Measurements from ENCODE around the gene MYO3A.
"Not testable (repeated sequence)": the region's sequence is repeated elsewhere in the genome, so short reads cannot be mapped to it uniquely, and the experiment has no call there.

MYO3A gene

DNA sequence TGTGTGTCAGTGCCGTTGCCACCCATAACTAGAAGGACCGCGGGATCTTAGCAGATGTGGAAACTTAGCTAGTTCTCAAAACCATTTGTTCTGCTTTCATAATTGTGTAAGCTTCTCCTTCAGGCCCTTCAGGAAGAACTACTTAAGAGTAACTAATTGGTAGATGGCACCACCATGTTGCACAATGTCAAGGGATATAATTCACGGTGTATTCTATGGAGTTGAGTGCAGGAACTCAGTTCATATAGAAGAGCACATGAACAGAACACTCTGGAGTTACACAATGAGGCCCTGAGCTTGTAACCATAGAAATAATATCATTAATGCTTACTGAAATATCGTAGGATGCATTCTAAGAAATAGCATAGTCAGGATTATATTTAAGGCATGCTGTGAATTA is 156.0 kb downstream of the MYO3A start:
- DNase-seq: no peak

DNA sequence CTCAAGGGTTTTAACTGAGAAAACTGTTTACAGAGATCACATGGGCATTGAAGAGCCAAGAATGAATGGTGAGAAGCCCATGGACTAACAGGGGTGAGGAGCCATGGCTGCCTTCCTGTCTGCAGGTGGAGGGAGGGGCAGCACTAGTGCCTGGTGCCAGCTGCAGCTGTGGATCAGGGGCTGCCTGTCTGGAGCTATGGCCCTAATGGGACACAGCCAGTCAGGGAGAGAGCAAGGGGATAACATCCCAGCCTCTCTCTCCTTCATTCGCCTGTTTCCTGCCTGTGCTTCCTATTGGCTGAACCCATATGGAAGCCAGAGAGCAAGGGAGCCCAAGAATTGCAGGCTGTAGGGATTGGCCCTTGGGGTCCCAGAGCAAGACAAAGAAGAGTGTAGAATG is 156.7 kb downstream of the MYO3A start:
- no peak for DNase-seq

DNA sequence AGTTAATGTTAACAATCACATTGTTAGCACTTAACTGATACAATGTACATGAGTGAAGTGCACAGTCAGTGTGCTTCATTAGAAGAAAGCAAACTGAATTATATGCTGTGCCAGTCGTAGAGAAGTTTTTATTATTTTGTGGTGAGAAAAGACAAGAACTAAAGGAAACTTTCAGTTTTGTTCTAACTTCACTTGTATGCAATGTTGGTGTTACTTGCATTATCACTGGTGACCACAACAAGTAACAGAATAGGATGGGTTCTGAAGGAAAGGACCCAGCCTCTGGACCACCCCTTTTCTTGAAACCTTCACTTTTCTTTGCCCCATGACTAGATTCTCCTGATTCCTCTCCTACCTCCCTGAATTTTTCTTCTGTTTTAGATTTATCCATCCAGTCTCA is 159.2 kb downstream of the MYO3A start:
- no peak for DNase-seq

- DNase-seq: no peak
Observed at GRCh38 chr10:26095781-26096180, 161.8 kb downstream of the MYO3A start.

- DNase-seq: not testable (repeated sequence)
Observed at GRCh38 chr10:26097549-26097948, 163.5 kb downstream of the MYO3A start.

GRCh38 chr10:26112532-26112931 is 178.5 kb downstream of the MYO3A start:
- DNase-seq: no peak

- DNase-seq: no peak
Observed at GRCh38 chr10:26138613-26139012, 204.6 kb downstream of the MYO3A start.

DNA sequence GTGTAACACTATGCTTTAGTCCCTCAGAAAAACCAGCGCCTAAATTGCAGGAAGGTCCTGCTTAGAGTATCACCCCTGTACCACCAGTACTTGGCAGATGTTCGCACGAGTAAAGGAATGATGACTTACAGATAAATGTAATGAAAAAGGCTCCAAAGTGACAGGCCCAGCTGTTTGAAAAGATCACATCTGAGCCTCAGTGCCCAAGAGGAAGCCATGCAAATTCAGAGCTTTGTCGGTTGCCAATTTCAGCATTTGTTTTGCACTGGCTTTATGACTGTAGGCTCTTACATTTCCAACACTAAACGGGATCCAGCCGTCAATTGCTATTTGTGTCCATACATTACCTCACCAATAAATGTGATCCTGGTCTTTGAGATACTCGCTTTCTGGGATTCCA is 222.0 kb downstream of the MYO3A start:
- DNase-seq: no peak

DNA sequence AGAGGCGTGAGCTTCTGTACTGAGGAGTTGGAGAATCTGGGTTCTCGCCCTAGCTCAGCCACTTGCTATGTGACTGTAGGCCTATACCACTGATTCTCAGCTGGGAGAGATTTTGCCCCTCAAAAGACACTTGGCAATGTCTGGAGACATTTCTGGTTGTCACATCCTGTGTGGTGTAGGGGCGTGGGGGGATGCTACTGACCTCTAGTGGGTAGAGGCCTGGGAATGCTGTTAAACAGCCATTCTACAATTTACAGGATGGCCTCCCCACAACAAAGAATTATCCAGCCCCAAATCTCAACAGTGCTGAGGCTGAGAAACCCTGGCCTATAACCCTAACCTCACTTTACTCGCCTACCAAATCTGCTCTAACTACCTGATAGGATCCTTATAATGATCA is 223.7 kb downstream of the MYO3A start:
- no peak for DNase-seq

DNA sequence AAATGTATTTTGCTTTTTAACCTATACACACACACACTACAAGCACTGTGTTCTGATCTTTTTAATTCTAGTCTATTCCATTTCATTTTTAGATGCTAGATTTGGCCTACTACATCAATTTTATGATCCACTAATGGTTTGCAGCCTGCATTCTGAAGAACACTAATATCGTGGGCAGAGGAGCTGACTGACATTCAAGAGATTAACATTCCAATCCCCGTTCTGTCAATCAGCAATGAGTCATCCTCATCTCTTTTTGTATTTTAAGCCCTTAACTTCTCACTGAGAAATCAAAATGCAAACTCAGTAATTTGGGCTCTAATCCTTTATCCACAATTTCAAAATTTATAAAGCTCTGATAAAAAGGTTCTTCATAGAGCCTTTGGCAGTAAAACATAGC is 235.4 kb downstream of the MYO3A start:
- no peak for DNase-seq

GRCh38 chr10:26172131-26172530 is 238.1 kb downstream of the MYO3A start:
- DNase-seq: no peak

DNA sequence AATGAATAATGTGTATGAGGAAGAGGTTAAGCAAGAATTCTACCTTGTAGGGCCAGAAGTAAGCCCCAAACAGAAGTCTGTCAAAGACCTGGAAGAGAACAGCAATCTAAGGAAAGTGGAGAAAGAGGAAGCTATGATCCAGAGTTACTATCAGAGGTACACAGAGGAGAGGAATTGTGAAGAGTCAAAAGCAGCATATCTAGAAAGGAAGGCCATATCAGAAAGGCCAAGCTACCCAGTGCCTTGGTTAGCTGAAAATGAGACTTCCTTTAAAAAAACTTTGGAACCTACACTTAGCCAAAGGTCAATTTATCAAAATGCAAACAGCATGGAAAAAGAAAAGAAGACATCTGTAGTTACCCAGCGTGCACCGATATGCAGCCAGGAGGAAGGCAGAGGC is 239.8 kb downstream of the MYO3A start:
- DNase-seq: no peak

- DNase-seq: no peak
Observed at GRCh38 chr10:26177341-26177740, 243.3 kb downstream of the MYO3A start.

GRCh38 chr10:26194275-26194674 is 260.2 kb downstream of the MYO3A start:
- DNase-seq: no peak

DNA sequence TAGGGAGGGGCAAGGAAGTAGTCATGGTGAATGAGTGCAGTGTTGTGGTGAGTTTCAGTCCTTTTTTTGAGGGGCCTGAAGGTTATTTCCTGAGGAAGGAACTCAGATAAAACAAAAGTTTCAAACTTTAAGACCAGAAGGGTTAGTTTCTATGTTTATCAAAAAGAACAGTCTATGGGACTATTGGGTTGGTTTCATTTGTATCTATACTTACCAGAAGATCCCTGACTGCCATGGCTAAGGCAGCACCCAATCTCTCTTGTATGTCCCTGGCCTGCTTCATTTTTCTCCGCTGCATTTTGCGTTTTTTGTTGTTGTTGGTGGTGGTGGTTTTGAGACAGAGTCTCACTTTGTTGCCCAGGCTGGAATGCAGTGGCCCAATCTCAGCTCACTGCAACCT is 263.2 kb downstream of the MYO3A start:
- no peak for DNase-seq

DNA sequence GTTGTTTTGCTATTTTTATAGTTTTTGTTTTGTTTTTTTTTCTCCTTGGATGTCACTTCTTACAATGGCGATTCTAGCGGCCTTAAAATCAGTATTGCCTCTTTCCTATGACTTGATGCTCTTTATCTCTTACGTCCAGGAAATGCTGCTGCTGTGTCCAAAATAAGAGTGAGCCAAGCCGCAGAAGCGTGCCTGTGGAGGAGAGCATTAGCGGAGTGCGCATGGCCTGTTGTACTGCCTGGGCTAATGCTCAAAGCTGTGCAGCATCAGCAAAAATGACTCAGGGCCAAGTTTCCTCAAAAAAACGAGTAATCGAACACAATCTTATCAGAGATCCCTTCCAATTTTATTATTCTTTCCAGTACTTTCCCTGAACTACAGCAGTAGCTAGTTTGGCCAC is 264.1 kb downstream of the MYO3A start:
- DNase-seq: no peak

- DNase-seq: no peak
Observed at GRCh38 chr10:26199841-26200240, 265.8 kb downstream of the MYO3A start.

GRCh38 chr10:26205223-26205622 is 271.2 kb downstream of the MYO3A start:
- no peak for DNase-seq

- DNase-seq: no peak
Observed at GRCh38 chr10:26211781-26212444, 277.9 kb downstream of the MYO3A start.

GRCh38 chr10:26212511-26212910 is 278.5 kb downstream of the MYO3A start:
- DNase-seq: no peak

DNA sequence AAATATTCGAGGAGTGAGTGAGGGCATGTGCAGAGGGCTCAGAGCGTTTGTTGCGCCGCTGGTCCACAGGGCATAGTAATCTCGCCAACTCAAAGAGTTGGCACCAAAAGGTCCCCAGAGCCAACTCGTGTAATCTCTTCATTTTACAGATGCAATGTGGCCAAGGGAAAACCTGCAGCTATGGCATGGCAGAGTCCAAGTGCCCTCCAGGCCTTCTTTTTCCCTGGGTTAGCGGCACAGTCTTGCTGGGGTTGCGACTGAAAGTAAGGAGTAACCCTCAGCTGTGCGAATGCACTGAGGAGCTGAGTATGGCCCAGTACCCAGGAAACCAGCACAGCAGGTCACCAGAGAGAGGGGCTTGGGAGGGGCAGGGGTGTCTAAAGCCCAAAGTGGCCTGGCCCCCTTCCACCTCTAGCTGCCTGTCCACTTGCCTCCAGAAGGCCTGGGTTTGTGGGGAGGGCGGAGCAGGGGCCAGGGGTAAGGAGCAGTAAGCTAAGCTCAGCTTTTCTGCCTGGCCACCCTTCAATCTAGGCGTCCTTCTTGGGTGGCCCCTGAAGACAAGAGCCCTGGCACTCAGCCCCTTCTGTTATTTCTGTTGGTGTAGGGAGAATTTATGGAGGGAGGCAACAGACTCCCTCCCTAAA is 279.2 kb downstream of the MYO3A start:
- no peak for DNase-seq

DNA sequence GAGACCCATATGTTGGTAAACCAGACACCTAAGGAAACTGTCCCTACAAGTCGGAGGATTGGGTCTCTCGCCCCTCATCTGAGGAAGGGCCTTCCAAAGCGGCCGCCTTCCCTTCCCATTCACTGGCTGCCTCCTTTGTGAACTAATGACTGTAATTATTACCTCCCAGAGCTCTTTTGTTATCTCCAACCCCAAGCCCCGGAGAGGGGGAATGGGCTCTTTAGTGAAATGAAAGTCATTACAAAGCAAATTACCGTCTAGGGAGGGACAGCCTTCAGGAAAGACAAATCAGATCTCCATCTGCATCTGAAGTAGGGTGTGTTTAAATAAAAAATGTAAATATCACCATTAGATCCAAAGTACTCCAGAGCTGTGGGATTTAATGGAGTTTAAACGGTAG is 280.0 kb downstream of the MYO3A start:
- DNase-seq: no peak

DNA sequence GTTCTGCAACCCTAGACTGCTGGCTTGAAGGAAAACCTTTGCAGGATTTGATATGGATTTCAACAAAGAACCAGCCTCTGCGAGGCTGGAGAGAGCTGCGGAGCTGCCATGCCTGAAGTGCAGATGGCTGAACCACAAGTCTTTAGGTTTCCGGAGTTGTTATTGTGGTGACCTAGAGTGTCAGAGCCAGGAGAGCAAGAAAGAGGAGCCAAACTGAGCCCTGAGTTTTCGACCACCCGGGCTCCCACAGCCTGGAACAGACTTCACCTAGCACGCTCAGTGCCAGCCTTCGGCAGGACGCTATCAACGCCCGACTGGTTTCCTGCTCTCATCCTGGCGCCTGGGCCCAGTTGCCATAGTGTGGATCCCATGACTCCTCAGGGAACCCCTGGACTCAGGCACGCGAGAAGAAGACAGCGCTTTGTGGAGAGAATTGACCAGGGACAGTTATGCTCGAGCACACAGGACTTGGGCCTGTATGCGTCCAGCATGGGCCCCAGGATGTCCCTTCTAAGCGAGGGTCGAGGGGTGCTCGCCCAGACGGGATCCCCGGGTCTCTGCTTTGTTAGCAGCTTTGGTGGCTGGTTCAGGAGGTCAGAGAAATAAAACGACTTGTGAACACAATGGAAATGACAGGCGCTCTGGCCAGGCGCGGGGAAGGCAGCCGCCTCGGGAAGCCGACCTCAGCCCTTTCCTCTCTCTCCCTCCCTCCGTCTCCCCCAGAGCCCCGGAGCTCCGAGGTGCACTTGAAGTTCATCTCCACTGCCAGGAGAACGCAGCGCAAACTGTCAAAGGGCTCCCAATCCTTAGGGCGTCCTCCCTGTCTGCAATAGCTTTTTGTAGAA is 280.7 kb downstream of the MYO3A start:
- no peak for DNase-seq

DNA sequence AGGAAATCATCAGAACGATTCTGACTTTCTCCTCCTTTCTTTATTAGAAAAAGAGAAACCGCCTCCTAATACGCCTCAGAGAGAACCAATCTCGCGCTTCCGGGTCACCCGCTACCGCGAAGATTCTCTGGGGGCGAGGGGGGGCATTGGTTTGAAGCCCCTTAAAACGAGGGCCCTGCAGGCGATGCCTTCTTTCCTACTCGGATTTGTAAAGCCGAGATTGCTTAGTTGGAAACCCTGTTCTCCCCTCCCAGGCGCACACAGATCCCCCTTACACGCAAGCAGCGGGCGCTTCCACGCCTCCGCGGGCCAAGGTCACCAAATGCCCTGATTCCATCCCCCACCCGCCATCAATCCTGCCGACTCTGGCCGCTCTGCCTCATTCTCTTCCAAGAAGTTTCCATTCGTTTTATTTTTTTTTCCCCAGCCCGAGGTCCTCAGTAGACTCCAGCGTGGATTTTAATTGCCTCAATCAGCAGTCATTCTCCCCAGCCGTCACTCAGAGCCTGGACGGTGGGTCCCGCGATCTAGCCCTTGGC is 281.4 kb downstream of the MYO3A start:
- DNase-seq: no peak
